ENCODE measurements around the gene SOX8.

DNA sequence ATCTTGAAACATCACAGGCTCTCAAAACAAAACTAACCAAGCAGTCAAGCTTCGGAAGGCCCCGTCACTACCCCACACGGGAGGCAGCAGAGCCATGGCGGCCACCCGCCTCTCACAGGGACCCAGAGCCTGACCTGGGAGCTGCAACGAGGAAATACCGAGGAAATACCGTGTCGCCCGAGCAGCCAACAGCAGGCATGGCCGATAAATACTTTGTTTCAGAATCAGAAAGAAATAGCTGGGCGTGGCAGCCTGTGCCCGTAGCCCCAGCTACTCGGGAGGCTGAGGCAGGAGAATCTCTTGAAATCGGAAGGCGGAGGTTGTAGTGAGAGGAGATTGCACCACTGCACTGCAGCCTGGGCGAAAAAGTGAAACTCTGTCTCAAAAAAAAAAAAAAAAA is 17.7 kb upstream of the SOX8 start:
- TF ChIP-seq EZH2 (IDR thresholded peaks at IDR 0.05; ENCODE audit: borderline replicate concordance, low read depth, low read length, poor library complexity, severe bottlenecking) (no peak), CTCF (conservative IDR thresholded peaks at IDR 0.05; ENCODE audit: low read depth, low read length) (no peak)
